ENCODE measurements around the gene LANCL1. TPM values are rescaled to one million over a fixed set of nuclear protein-coding genes. Genes with fewer than 3 reads are reported as not detected.

The LANCL1 gene
- total RNA-seq, 1 experiment from 2014 or later = 49.9 TPM

DNA sequence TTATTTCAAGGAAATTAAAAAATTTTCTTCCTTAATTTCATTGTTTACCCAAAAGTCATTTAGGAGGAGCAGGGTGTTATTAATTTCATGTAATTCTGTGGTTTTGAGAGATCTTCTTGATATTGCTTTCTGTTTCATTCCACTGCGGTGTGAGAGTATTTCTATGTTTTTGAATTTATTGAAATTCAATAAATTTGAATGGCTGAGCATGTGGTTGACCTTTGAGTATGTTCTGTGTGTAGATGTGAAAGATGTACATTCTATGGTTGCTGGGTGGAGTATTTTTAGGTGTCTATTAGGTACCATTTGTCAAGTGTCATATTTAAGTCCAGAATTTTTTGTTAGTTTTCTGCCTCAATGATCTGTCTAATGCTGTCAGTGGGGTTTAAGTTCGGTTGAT is 39.4 kb upstream of the LANCL1 start:
- Histone ChIP-seq H3K23me2 (ENCODE audit: insufficient read length, low read depth, low read length, poor library complexity, severe bottlenecking) (no peaks in the 10 kb centered on the region), H3K27ac (ENCODE audit: insufficient read length, low read depth, low read length) (no peak overlapping the region), H3K18ac (ENCODE audit: insufficient read length, low read depth, low read length) (no peak overlapping the region), H3K23ac (ENCODE audit: insufficient read length, low read depth, low read length) (no peak overlapping the region), H3K4me2 (ENCODE audit: insufficient read depth, insufficient read length, low read length) (no peak overlapping the region), H4K8ac (replicated peaks; ENCODE audit: insufficient read length, low read depth, low read length) (no peak overlapping the region), H3K4me1 (ENCODE audit: insufficient read depth, low read length) (no peaks in the 10 kb centered on the region), H2AFZ (ENCODE audit: low read length) (no peak overlapping the region), H2AK5ac (ENCODE audit: insufficient read length, low read length) (no peak overlapping the region), H2BK20ac (ENCODE audit: low read depth, low read length, poor library complexity, severe bottlenecking) (no peak overlapping the region), H3K4ac (ENCODE audit: low read depth, low read length) (no peak overlapping the region), H2BK5ac (ENCODE audit: insufficient read length, low read length) (no peak overlapping the region), H2BK120ac (ENCODE audit: low read depth, low read length, poor library complexity, severe bottlenecking) (no peak overlapping the region), H3K56ac (ENCODE audit: insufficient read length, low read depth, low read length) (no peak overlapping the region), H2BK12ac (ENCODE audit: insufficient read length, low read depth, low read length) (no peak overlapping the region), H3K79me2 (ENCODE audit: insufficient read depth, low read length) (no peaks in the 10 kb centered on the region), H3T11ph (ENCODE audit: low read length) (no peak overlapping the region), H4K20me1 (ENCODE audit: control insufficient read depth, insufficient read depth, insufficient read length) (no peaks in the 10 kb centered on the region), H3K27me3 (ENCODE audit: insufficient read depth, low read length) (no peaks in the 10 kb centered on the region), H3K14ac (ENCODE audit: insufficient read depth, low read length) (no peak overlapping the region), H2BK15ac (ENCODE audit: low read depth, low read length) (no peak overlapping the region), H3K9me3 (ENCODE audit: control insufficient read depth, low read depth, low read length) (no peaks in the 10 kb centered on the region), H3K79me1 (ENCODE audit: insufficient read depth, low read depth, low read length, poor library complexity, severe bottlenecking) (no peaks in the 10 kb centered on the region), H4K91ac (ENCODE audit: insufficient read length, low read depth, low read length) (no peak overlapping the region), H3K9ac (ENCODE audit: extremely low read depth, insufficient read length, low read length) (no peak overlapping the region), H4K5ac (ENCODE audit: insufficient read length, low read depth, low read length) (no peak overlapping the region)
- no peak for DNase-seq
- no peaks in the 10 kb centered on the region for H3K27me3 Mint-ChIP-seq (ENCODE audit: low read depth)
- no peaks in the 10 kb centered on the region for H3K4me1 Mint-ChIP-seq
- H3K27ac Mint-ChIP-seq = no peak overlapping the region
- WGBS (ENCODE audit: extremely low coverage, insufficient read length, low lambda C conversion rate) = no CpG with 5 or more reads among the region's 2 CpGs
- H3K36me3 Mint-ChIP-seq (ENCODE audit: insufficient read depth in 1 of 3, low read depth in 3 of 3) = peaks cover 0 to 10% (median 4%) of the 10 kb centered on the region in 3 experiments; a peak in 3 of 7 replicates
- TF ChIP-seq, protein P1, sequence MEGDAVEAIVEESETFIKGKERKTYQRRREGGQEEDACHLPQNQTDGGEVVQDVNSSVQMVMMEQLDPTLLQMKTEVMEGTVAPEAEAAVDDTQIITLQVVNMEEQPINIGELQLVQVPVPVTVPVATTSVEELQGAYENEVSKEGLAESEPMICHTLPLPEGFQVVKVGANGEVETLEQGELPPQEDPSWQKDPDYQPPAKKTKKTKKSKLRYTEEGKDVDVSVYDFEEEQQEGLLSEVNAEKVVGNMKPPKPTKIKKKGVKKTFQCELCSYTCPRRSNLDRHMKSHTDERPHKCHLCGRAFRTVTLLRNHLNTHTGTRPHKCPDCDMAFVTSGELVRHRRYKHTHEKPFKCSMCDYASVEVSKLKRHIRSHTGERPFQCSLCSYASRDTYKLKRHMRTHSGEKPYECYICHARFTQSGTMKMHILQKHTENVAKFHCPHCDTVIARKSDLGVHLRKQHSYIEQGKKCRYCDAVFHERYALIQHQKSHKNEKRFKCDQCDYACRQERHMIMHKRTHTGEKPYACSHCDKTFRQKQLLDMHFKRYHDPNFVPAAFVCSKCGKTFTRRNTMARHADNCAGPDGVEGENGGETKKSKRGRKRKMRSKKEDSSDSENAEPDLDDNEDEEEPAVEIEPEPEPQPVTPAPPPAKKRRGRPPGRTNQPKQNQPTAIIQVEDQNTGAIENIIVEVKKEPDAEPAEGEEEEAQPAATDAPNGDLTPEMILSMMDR (conservative IDR thresholded peaks at IDR 0.05) = no peak
- H3K9me3 Mint-ChIP-seq = peaks cover 3% of the 10 kb centered on the region in 2 experiments; a peak in 3 of 5 replicates
- no peak overlapping the region for H3K4me3 Mint-ChIP-seq

Measured in H9 (cell line).